ENCODE data around the gene WDR64. TPM values are rescaled to one million over a fixed set of nuclear protein-coding genes. Genes with fewer than 3 reads are reported as not detected.

The WDR64 gene
- total RNA-seq, 1 donor from 2014 or later: not detected

DNA sequence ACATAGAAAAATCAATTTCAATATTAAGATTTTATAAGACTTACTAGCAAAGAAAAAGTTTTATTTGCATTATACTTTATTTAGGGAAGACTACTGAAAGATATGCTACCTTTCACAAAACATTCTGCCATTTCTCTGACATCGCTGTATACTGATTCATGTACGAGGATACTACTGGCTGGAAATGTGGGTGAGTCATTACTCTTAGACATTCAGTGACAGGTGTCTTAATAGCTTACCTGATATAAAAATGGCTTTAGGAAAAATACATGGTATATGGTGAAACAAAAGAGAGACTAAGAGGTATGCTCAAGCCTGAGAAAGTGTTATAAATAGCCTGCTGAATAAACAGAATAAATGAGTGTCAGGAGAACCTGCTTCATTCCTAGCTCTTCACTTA, 122.9 kb downstream of the WDR64 start:
- no peaks in the 10 kb centered on the region for H3K36me3 ChIP-seq
- no peaks in the 10 kb centered on the region for H3K27me3 ChIP-seq (ENCODE audit: low read depth)
- ATAC-seq (no peak), DNase-seq (no peak)
- no peaks in the 10 kb centered on the region for H3K4me1 ChIP-seq
- H3K9me3 ChIP-seq: no peaks in the 10 kb centered on the region
- intact Hi-C loops (cut with DNase I): no loop called here
- H3K4me3 ChIP-seq: no peak overlapping the region
- H3K27ac ChIP-seq: no peak overlapping the region
- no peak for TF ChIP-seq CTCF (IDR thresholded peaks at IDR 0.05)

DNA sequence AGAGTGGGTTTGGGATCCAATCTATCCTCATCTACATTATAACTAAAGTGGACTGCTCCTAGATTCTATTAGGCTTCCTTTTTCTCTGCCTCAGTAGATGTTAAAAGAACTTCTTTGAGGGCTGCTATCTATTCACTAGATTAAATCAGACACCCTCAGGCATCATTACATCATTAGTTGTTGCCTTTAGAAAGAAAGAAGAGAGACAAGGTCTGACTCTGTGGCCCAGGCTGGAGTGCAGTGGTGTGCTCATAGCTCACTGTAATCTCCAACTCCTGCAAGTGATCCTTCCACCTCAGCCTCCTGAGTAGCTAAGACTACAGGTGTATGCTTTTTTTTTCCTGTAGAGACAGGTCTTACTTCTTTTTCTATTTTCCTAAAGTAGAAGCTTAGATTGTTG, 124.8 kb downstream of the WDR64 start:
- DNase-seq (no peak), ATAC-seq (no peak)
- no peaks in the 10 kb centered on the region for H3K27me3 ChIP-seq (ENCODE audit: low read depth)

DNA sequence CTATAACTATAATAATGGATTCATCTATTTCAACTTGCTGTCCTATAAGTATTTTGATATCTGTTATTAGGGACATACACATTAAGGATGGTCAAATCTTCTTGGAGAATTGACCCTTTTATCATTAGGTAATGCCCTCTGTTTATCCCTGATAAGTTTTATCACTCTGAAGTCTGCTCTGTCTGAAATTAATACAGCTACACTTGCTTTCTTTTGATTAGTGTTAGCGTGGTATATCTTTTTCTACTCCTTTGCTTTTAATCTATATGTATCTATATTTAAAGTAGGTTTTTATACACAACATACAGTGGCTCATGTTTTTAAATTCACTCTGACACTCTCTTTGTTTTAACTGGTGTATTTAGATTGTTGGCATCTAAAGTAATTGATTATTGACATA, 126.0 kb downstream of the WDR64 start:
- H3K27ac ChIP-seq: no peak overlapping the region
- no peaks in the 10 kb centered on the region for H3K27me3 ChIP-seq (ENCODE audit: low read depth)
- H3K36me3 ChIP-seq: no peaks in the 10 kb centered on the region
- TF ChIP-seq CTCF (IDR thresholded peaks at IDR 0.05): no peak
- H3K4me1 ChIP-seq: no peaks in the 10 kb centered on the region
- ATAC-seq: no peak
- H3K4me3 ChIP-seq: no peak overlapping the region
- DNase-seq: no peak
- H3K9me3 ChIP-seq: no peaks in the 10 kb centered on the region
- intact Hi-C loops (cut with DNase I): no loop called here

More for the DNA sequence above, 124.8 kb downstream of the WDR64 start:
- Histone ChIP-seq H3K4me3 (no peak overlapping the region), H3K36me3 (no peaks in the 10 kb centered on the region), H3K27ac (no peak overlapping the region), H3K9me3 (no peaks in the 10 kb centered on the region), H3K4me1 (no peaks in the 10 kb centered on the region)
- no peak for TF ChIP-seq CTCF (IDR thresholded peaks at IDR 0.05)
- intact Hi-C loops (cut with DNase I): no loop called here

DNA sequence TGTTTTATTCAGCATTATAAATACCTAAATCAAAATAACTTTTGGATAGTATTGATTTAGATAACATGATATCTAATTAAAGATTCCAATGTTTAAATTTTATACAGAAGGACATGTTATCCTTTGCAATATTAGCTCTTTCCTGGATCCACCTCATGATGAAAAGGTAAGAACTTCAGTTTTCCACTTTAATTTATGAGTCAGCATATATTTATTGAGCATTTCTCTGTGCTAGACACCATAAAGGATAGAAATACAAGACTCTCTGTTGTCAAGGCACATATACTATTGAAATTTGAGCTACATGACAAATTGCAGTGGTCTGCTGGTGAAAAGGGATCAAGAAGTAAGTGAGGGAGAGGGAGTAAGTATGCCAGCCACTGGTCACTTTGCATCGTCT, 127.8 kb downstream of the WDR64 start:
- DNase-seq: no peak
- H3K27me3 ChIP-seq (ENCODE audit: low read depth): no peaks in the 10 kb centered on the region
- no peaks in the 10 kb centered on the region for H3K4me1 ChIP-seq
- no peaks in the 10 kb centered on the region for H3K36me3 ChIP-seq
- TF ChIP-seq CTCF (IDR thresholded peaks at IDR 0.05): no peak
- intact Hi-C loops (cut with DNase I): no loop called here
- no peak overlapping the region for H3K4me3 ChIP-seq
- no peaks in the 10 kb centered on the region for H3K9me3 ChIP-seq
- H3K27ac ChIP-seq: no peak overlapping the region
- no peak for ATAC-seq

GRCh38 chr1:241782396-241782795, 130.3 kb downstream of the WDR64 start:
- no peaks in the 10 kb centered on the region for H3K36me3 ChIP-seq
- DNase-seq (no peak), ATAC-seq (no peak)
- intact Hi-C loops (cut with DNase I): no loop called here
- no peaks in the 10 kb centered on the region for H3K4me1 ChIP-seq
- H3K4me3 ChIP-seq: no peak overlapping the region
- no peaks in the 10 kb centered on the region for H3K9me3 ChIP-seq
- H3K27ac ChIP-seq: no peak overlapping the region
- no peaks in the 10 kb centered on the region for H3K27me3 ChIP-seq (ENCODE audit: low read depth)
- no peak for TF ChIP-seq CTCF (IDR thresholded peaks at IDR 0.05)

- Histone ChIP-seq H3K9me3 (no peaks in the 10 kb centered on the region), H3K27me3 (ENCODE audit: low read depth) (no peaks in the 10 kb centered on the region), H3K27ac (no peak overlapping the region), H3K4me3 (no peak overlapping the region), H3K36me3 (no peaks in the 10 kb centered on the region), H3K4me1 (no peaks in the 10 kb centered on the region)
- ATAC-seq: no peak
- no peak for DNase-seq
- intact Hi-C loops (cut with DNase I): no loop called here
- TF ChIP-seq CTCF (IDR thresholded peaks at IDR 0.05): no peak
These were observed 135.6 kb downstream of the WDR64 start for GRCh38 chr1:241787691-241788090.

All from lower lobe of right lung (tissue), 2 donors.